Measurements from ENCODE around the gene ADAM15. TPM values are rescaled to one million over a fixed set of nuclear protein-coding genes. Genes with fewer than 3 reads are reported as not detected.

Gene ADAM15
- total RNA-seq, 1 donor from 2014 or later: 68.3 TPM

DNA sequence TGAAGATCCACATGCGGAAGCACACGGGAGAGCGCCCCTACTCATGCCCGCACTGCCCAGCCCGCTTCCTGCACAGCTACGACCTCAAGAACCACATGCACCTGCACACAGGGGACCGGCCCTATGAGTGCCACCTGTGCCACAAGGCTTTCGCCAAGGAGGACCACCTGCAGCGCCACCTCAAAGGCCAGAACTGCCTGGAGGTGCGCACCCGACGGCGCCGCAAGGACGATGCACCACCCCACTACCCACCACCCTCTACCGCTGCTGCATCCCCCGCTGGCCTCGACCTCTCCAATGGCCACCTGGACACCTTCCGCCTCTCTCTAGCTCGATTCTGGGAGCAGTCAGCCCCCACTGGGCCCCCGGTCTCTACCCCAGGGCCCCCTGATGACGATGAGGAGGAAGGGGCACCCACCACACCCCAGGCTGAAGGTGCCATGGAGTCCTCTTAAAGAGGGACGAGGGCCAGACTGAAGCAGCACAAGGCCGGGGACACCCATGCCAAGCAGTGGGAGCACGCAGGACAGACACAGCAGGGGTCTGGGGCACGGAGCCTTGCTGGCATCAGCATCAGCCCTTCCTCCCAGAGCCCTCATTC, 34.8 kb upstream of the ADAM15 start:
- no peak overlapping the region for H3K27ac ChIP-seq (ENCODE audit: low read depth, low read length)
- no peak overlapping the region for H3K27ac Mint-ChIP-seq (ENCODE audit: unreplicated experiment)
- no peak overlapping the region for H3K4me2 ChIP-seq (ENCODE audit: low read length)
- no peaks in the 10 kb centered on the region for H3K27me3 Mint-ChIP-seq (ENCODE audit: low read depth, unreplicated experiment)
- H3K4me1 ChIP-seq (ENCODE audit: insufficient read depth, low read length): peaks cover 9% of the 10 kb centered on the region
- H3K4me3 ChIP-seq (ENCODE audit: insufficient read depth, low read depth, low read length): no peak overlapping the region
- no peaks in the 10 kb centered on the region for H3K27me3 ChIP-seq (ENCODE audit: insufficient read depth, low read length)
- H3K9me3 Mint-ChIP-seq (ENCODE audit: unreplicated experiment): no peaks in the 10 kb centered on the region
- no peaks in the 10 kb centered on the region for H3K9me3 ChIP-seq (ENCODE audit: insufficient read depth, low read depth, low read length)
- no peaks in the 10 kb centered on the region for H3K79me2 ChIP-seq (ENCODE audit: insufficient read depth, low read length)
- peaks cover 6% of the 10 kb centered on the region for H3K36me3 Mint-ChIP-seq (ENCODE audit: low read depth, unreplicated experiment)
- no peak overlapping the region for H3K4me3 Mint-ChIP-seq (ENCODE audit: unreplicated experiment)
- FAIRE-seq (no peak), DNase-seq (ENCODE audit: low read depth) (no peak)
- no peak overlapping the region for H2AFZ ChIP-seq (ENCODE audit: low read depth, low read length)
- peaks cover 25% of the 10 kb centered on the region for H3K4me1 Mint-ChIP-seq (ENCODE audit: low read depth, unreplicated experiment)
- peaks cover 33% of the 10 kb centered on the region for H4K20me1 ChIP-seq (ENCODE audit: insufficient read depth, low read length)
- H3K36me3 ChIP-seq (ENCODE audit: insufficient read depth, low read length): no peaks in the 10 kb centered on the region
- TF ChIP-seq, protein P1, sequence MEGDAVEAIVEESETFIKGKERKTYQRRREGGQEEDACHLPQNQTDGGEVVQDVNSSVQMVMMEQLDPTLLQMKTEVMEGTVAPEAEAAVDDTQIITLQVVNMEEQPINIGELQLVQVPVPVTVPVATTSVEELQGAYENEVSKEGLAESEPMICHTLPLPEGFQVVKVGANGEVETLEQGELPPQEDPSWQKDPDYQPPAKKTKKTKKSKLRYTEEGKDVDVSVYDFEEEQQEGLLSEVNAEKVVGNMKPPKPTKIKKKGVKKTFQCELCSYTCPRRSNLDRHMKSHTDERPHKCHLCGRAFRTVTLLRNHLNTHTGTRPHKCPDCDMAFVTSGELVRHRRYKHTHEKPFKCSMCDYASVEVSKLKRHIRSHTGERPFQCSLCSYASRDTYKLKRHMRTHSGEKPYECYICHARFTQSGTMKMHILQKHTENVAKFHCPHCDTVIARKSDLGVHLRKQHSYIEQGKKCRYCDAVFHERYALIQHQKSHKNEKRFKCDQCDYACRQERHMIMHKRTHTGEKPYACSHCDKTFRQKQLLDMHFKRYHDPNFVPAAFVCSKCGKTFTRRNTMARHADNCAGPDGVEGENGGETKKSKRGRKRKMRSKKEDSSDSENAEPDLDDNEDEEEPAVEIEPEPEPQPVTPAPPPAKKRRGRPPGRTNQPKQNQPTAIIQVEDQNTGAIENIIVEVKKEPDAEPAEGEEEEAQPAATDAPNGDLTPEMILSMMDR (IDR thresholded peaks at IDR 0.05; ENCODE audit: insufficient read depth, low read depth, low read length): no peak
- no peak for TF ChIP-seq EZH2 (IDR thresholded peaks at IDR 0.05; ENCODE audit: insufficient read depth, low read length)
- H3K9ac ChIP-seq (ENCODE audit: low read length): no peak overlapping the region

DNA sequence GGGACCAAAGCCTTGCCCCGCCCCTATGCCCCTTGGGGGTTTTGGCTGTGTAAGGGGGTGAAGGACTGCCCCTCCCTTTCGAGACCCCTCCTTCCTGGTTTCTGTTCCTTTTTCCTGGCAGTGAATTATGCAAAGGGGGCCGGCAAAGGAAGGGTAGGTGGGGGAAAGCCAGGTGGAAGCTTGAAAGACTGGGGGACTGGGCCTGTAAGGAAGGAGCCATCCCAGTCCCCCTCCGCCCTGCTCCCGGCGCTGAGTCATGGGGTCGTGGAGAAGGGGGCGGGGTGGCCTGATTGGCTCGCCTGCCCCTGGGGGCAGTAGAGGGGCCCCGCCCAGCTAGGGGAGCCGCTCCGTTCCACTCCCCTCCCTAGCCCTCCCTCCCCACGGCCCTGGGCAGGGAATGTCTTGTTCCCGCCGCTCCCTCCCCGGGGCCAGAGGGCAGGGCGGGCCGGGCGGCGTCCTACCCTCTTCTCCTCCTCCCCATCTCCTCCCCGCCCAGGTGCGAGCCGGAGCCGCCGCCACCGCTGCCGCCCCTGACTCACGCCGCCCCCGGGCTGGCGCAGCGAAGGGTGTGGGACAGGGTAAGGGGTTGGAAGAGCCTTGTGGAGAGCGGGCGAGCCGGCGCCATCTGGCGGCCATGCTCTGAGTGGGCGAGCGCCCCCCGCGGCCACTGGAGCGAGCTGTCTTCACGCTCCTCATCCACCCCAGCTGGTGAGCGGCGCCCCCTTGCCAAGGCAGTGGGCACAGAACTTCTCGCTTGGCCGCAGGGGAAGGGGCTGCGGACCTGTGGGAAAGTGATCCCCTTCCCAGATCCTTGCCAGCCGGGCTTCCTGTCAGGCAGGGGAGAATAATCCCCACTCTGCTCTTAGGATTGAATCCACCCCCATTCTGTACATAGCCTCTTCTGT, 33.8 kb upstream of the ADAM15 start:
- peak overlapping the region; percentile 43 for H2AFZ ChIP-seq (ENCODE audit: low read depth, low read length)
- H3K36me3 Mint-ChIP-seq (ENCODE audit: low read depth, unreplicated experiment): peaks cover 6% of the 10 kb centered on the region
- H3K4me2 ChIP-seq (ENCODE audit: low read length): peak overlapping the region; percentile 78
- no peaks in the 10 kb centered on the region for H3K27me3 Mint-ChIP-seq (ENCODE audit: low read depth, unreplicated experiment)
- no peaks in the 10 kb centered on the region for H3K9me3 ChIP-seq (ENCODE audit: insufficient read depth, low read depth, low read length)
- H3K4me3 ChIP-seq (ENCODE audit: insufficient read depth, low read depth, low read length): no peak overlapping the region
- FAIRE-seq: no peak
- peak overlapping the region; percentile 19 for H3K27ac ChIP-seq (ENCODE audit: low read depth, low read length)
- no peak for TF ChIP-seq EZH2 (IDR thresholded peaks at IDR 0.05; ENCODE audit: insufficient read depth, low read length)
- TF ChIP-seq, protein P1 (IDR thresholded peaks at IDR 0.05; ENCODE audit: insufficient read depth, low read depth, low read length): peak; percentile 84
- peaks cover 29% of the 10 kb centered on the region for H3K4me1 Mint-ChIP-seq (ENCODE audit: low read depth, unreplicated experiment)
- H3K36me3 ChIP-seq (ENCODE audit: insufficient read depth, low read length): no peaks in the 10 kb centered on the region
- peak overlapping the region; percentile 46 for H3K9ac ChIP-seq (ENCODE audit: low read length)
- peak; percentile 77 for DNase-seq (ENCODE audit: low read depth)
- H3K27ac Mint-ChIP-seq (ENCODE audit: unreplicated experiment): peak overlapping the region; percentile 81
- peaks cover 32% of the 10 kb centered on the region for H4K20me1 ChIP-seq (ENCODE audit: insufficient read depth, low read length)
- peaks cover 9% of the 10 kb centered on the region for H3K4me1 ChIP-seq (ENCODE audit: insufficient read depth, low read length)
- no peaks in the 10 kb centered on the region for H3K9me3 Mint-ChIP-seq (ENCODE audit: unreplicated experiment)
- peak overlapping the region; percentile 45 for H3K4me3 Mint-ChIP-seq (ENCODE audit: unreplicated experiment)
- no peaks in the 10 kb centered on the region for H3K27me3 ChIP-seq (ENCODE audit: insufficient read depth, low read length)
- H3K79me2 ChIP-seq (ENCODE audit: insufficient read depth, low read length): no peaks in the 10 kb centered on the region

Measured in astrocyte (in vitro differentiated cells and primary cell).